Prostate gland (tissue), 2 donors: ENCODE data around the gene NRF1.

Experiments
- CTCF ChIP-seq, 4 experiments: fragments of 200-600 bp in 2 of 4; fragments of 450-650 bp in 2 of 4; sonication (generic) in 2 of 4; IDR thresholded peaks; 1 replicate in 3 of 4; 2 replicates in 1 of 4; pipeline ENCODE4 v1.5.1; 2016 to 2019; ENCODE audit warnings: antibody characterized with exemption in 4 of 4, mild to moderate bottlenecking in 2 of 4, moderate library complexity in 2 of 4
- POLR2A ChIP-seq: fragments of 450-650 bp; IDR thresholded peaks from one replicate; pipeline ENCODE4 v1.6.1; 2016; ENCODE audit warnings: antibody characterized with exemption, mild to moderate bottlenecking

GRCh38 chr7:129729511-129729910 lies 118.0 kb downstream of the NRF1 start:
- TF ChIP-seq CTCF (IDR thresholded peaks at IDR 0.05), result no peak
- TF ChIP-seq POLR2A, result no peak
